Measurements from ENCODE around the gene AVPR1B.
"Not testable (repeated sequence)": the region's sequence is repeated elsewhere in the genome, so short reads cannot be mapped to it uniquely, and the experiment has no call there.

Gene AVPR1B

DNA sequence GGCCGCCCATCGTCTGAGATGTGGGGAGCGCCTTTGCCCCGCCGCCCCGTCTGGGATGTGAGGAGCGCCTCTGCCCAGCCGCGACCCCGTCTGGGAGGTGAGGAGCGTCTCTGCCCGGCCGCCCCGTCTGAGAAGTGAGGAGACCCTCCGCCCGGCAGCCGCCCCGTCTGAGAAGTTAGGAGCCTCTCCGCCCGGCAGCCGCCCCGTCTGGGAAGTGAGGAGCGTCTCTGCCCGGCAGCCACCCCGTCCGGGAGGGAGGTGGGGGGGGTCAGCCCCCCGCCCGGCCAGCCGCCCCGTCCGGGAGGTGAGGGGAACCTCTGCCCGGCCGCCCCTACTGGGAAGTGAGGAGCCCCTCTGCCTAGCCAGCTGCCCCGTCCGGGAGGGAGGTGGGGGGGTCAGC, 53.2 kb downstream of the AVPR1B start:
- DNase-seq; in situ Hi-C loops (cut with HindIII; ENCODE audit: low pct_ligation_motif_present, low pct_unique_long_range_greater_than_20kb, low sequenced_read_pairs): not testable (repeated sequence)

DNA sequence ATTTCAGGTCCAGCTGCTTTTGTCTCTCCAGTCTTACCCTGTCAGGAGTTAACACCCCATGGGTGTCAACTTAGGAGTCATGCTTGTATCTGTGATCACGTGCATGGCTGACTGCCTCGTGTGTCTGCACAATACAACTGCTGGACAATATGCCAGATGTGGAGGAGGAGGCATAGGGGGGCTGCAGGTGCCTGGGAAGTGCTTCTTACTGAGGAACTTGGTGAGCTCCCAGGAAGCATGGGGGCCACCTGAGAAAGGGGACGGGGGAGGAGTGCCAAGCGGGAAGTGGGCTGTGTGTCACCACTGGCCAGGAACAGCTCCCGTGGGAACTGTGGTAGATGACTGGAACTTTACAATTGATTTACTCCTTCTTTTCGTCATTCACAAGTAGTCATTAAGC, 54.7 kb downstream of the AVPR1B start:
- no peak for DNase-seq
- in situ Hi-C loops (cut with HindIII; ENCODE audit: low pct_ligation_motif_present, low pct_unique_long_range_greater_than_20kb, low sequenced_read_pairs), result no loop called here

DNA sequence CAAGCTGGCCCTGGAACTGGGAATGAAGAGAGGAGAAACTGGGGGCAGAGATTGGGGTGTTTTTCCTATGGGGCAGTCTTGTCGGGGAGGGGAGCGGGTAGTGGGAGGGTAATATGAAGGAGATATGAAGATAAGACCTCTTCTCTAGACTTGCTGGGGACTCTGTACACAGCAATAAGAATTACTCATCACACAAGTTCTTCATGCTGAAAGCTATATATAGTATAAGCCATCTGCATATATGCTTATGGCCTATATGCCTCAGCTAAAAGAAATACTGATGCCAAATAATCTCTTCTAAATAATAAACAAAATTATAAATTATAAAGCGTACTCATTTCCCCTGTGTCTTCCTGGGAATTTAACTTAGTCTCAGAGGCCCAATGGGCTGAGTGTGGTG, 56.3 kb downstream of the AVPR1B start:
- in situ Hi-C loops (cut with HindIII; ENCODE audit: low pct_ligation_motif_present, low pct_unique_long_range_greater_than_20kb, low sequenced_read_pairs), result no loop called here
- no peak for DNase-seq
